ENCODE data around the gene HDAC9. TPM values are rescaled to one million over a fixed set of nuclear protein-coding genes. Genes with fewer than 3 reads are reported as not detected.
"Not testable (repeated sequence)": the region's sequence is repeated elsewhere in the genome, so short reads cannot be mapped to it uniquely, and the experiment has no call there.

HDAC9 gene
- total RNA-seq, 1 experiment from 2014 or later: 0.02 TPM

GRCh38 chr7:18913106-18913505 is 417.6 kb downstream of the HDAC9 start:
- DNase-seq (ENCODE audit: extremely low read depth, low read depth): no peak

GRCh38 chr7:18916826-18917225 is 421.3 kb downstream of the HDAC9 start:
- DNase-seq (ENCODE audit: extremely low read depth, low read depth): no peak

GRCh38 chr7:18927134-18927533 is 431.6 kb downstream of the HDAC9 start:
- DNase-seq (ENCODE audit: extremely low read depth, low read depth): no peak

- no peak for DNase-seq (ENCODE audit: extremely low read depth, low read depth)
These were observed 440.7 kb downstream of the HDAC9 start for GRCh38 chr7:18936265-18936664.

- no peak for DNase-seq (ENCODE audit: extremely low read depth, low read depth)
These were observed 444.4 kb downstream of the HDAC9 start for GRCh38 chr7:18939771-18940592.

- DNase-seq (ENCODE audit: extremely low read depth, low read depth): no peak
These were observed 445.1 kb downstream of the HDAC9 start for GRCh38 chr7:18940593-18941134.

- no peak for DNase-seq (ENCODE audit: extremely low read depth, low read depth)
These were observed 445.7 kb downstream of the HDAC9 start for GRCh38 chr7:18941207-18941606.

- no peak for DNase-seq (ENCODE audit: extremely low read depth, low read depth)
These were observed 453.0 kb downstream of the HDAC9 start for GRCh38 chr7:18948521-18948920.

- no peak for DNase-seq (ENCODE audit: extremely low read depth, low read depth)
These were observed 457.3 kb downstream of the HDAC9 start for GRCh38 chr7:18952846-18953245.

GRCh38 chr7:18958627-18959026 is 463.1 kb downstream of the HDAC9 start:
- DNase-seq (ENCODE audit: extremely low read depth, low read depth): no peak

GRCh38 chr7:18960725-18961124 is 465.2 kb downstream of the HDAC9 start:
- DNase-seq (ENCODE audit: extremely low read depth, low read depth): no peak

- no peak for DNase-seq (ENCODE audit: extremely low read depth, low read depth)
These were observed 466.5 kb downstream of the HDAC9 start for GRCh38 chr7:18962031-18962430.

GRCh38 chr7:18965657-18966056 is 470.1 kb downstream of the HDAC9 start:
- no peak for DNase-seq (ENCODE audit: extremely low read depth, low read depth)

GRCh38 chr7:18967755-18968154 is 472.2 kb downstream of the HDAC9 start:
- not testable (repeated sequence) for DNase-seq (ENCODE audit: extremely low read depth, low read depth)

- DNase-seq (ENCODE audit: extremely low read depth, low read depth): no peak
These were observed 476.3 kb downstream of the HDAC9 start for GRCh38 chr7:18971839-18972238.

GRCh38 chr7:18974803-18975202 is 479.3 kb downstream of the HDAC9 start:
- DNase-seq (ENCODE audit: extremely low read depth, low read depth): no peak

GRCh38 chr7:18975276-18975675 is 479.7 kb downstream of the HDAC9 start:
- DNase-seq (ENCODE audit: extremely low read depth, low read depth): no peak

GRCh38 chr7:18975689-18976280 is 480.2 kb downstream of the HDAC9 start:
- DNase-seq (ENCODE audit: extremely low read depth, low read depth): no peak

GRCh38 chr7:18976715-18977471 is 481.3 kb downstream of the HDAC9 start:
- no peak for DNase-seq (ENCODE audit: extremely low read depth, low read depth)

GRCh38 chr7:18978108-18978495 is 482.6 kb downstream of the HDAC9 start:
- no peak for DNase-seq (ENCODE audit: extremely low read depth, low read depth)

- not testable (repeated sequence) for DNase-seq (ENCODE audit: extremely low read depth, low read depth)
These were observed 495.2 kb downstream of the HDAC9 start for GRCh38 chr7:18990700-18991099.

Data from NCI-H460 (cell line).